Measurements from ENCODE around the gene CHI3L1. TPM values are rescaled to one million over a fixed set of nuclear protein-coding genes. Genes with fewer than 3 reads are reported as not detected.

The CHI3L1 gene
- polyA plus RNA-seq, 1 of the 3 experiments (the other 2 are of a cell fraction) = not detected

GRCh38 chr1:203201516-203202205 is 15.2 kb upstream of the CHI3L1 start:
- H3K9ac ChIP-seq = no peak overlapping the region

More at GRCh38 chr1:203201516-203202205, 15.2 kb upstream of the CHI3L1 start:
- H3K4me3 ChIP-seq (ENCODE audit: low read depth in 2 of 2, low read length in 1 of 2) = no peak overlapping the region
- H3K27ac ChIP-seq (ENCODE audit: low read depth in 2 of 2, low read length in 1 of 2) = no peak overlapping the region
- 78% methylated on average over 9 of the region's 10 CpGs for WGBS (ENCODE audit: low lambda C conversion rate)
- no peaks in the 10 kb centered on the region for H3F3A ChIP-seq (replicated peaks; ENCODE audit: insufficient read depth)
- POLR2A ChIA-PET = no interaction called here
- no peaks in the 10 kb centered on the region for H3K9me2 ChIP-seq
- H3K27me3 ChIP-seq (ENCODE audit: insufficient read depth) = peaks cover 9% of the 10 kb centered on the region; the same call in 1 of the 2 replicates
- H3K79me2 ChIP-seq (ENCODE audit: insufficient read depth) = no peaks in the 10 kb centered on the region
- H3K36me3 ChIP-seq (replicated peaks in 1 of 2; ENCODE audit: control insufficient read depth in 1 of 2, insufficient read depth in 2 of 2, low read length in 1 of 2) = no peaks in the 10 kb centered on the region
- no peaks in the 10 kb centered on the region; a peak in 1 of 4 replicates for H3K4me1 ChIP-seq (ENCODE audit: control insufficient read depth in 1 of 2, insufficient read depth in 2 of 2, low read depth in 1 of 2, low read length in 1 of 2)
- H3K4me2 ChIP-seq = no peak overlapping the region
- no peaks in the 10 kb centered on the region for H3K9me3 ChIP-seq
- H2AFZ ChIP-seq (ENCODE audit: low read depth) = no peak overlapping the region
- no peaks in the 10 kb centered on the region for H4K20me1 ChIP-seq (ENCODE audit: insufficient read depth)
- TF ChIP-seq MXI1 (IDR thresholded peaks at IDR 0.05; ENCODE audit: low read depth, low read length) = no peak
- no peak for TF ChIP-seq RCOR1 (IDR thresholded peaks at IDR 0.05; ENCODE audit: low read length)
- no peak for TF ChIP-seq FOSL2 (IDR thresholded peaks at IDR 0.05; ENCODE audit: borderline replicate concordance, low read depth)
- TF ChIP-seq ZBTB33 (IDR thresholded peaks at IDR 0.05; ENCODE audit: borderline replicate concordance, low read depth) = no peak
- no peak for TF ChIP-seq RAD21 (IDR thresholded peaks at IDR 0.05; ENCODE audit: low read length)
- TF ChIP-seq ELF1 (IDR thresholded peaks at IDR 0.05) = no peak
- no peak for TF ChIP-seq REST (IDR thresholded peaks at IDR 0.05; ENCODE audit: low read depth, low read length)
- TF ChIP-seq EP300 (IDR thresholded peaks at IDR 0.05; ENCODE audit: borderline replicate concordance in 1 of 2, low read depth in 1 of 2, low read length in 1 of 2) = no peak
- TF ChIP-seq NRF1 (IDR thresholded peaks at IDR 0.05; ENCODE audit: low read depth, low read length) = no peak
- no peak for TF ChIP-seq FOXM1 (IDR thresholded peaks at IDR 0.05; ENCODE audit: low read depth)
- no peak for TF ChIP-seq JUND (IDR thresholded peaks at IDR 0.05)
- TF ChIP-seq TCF12 (IDR thresholded peaks at IDR 0.05) = no peak
- DNase-seq = no peak
- CTCF ChIA-PET = interaction anchor here (0.9 to 2.8 kb wide), 3 partner anchors 84 to 162 kb away, joined by 3 to 13 read pairs (median 8); no protein-coding TSS in a partner anchor

Data from SK-N-SH (cell line).